GM06990 (cell line): ENCODE measurements around the gene AP1G1.

Experiments used
- DNase-seq: peaks from one replicate; pipeline ENCODE4 v3.0.0-alpha.2; 2011; ENCODE audit not compliant: insufficient read length; ENCODE audit errors: extremely low read depth
- H3K27me3 ChIP-seq: replicated peaks from 2 replicates; pipeline ENCODE4 v1.6.0; 2011; ENCODE audit warnings: low read length; ENCODE audit not compliant: control insufficient read depth, insufficient read depth
- H3K36me3 ChIP-seq: 2 replicates; pipeline ENCODE4 v1.5.1; 2011; ENCODE audit warnings: low read length; ENCODE audit not compliant: control insufficient read depth, insufficient read depth
- H3K4me3 ChIP-seq: replicated peaks from 2 replicates; pipeline ENCODE4 v1.5.1; 2011; ENCODE audit warnings: low read depth, mild to moderate bottlenecking, control low read depth, low read length
- CTCF ChIP-seq: IDR thresholded peaks from 2 replicates; pipeline ENCODE4 v1.5.1; 2011; ENCODE audit warnings: low read length, control low read depth, mild to moderate bottlenecking, inconsistent platforms; ENCODE audit not compliant: insufficient read depth, poor library complexity, severe bottlenecking

Gene AP1G1

DNA sequence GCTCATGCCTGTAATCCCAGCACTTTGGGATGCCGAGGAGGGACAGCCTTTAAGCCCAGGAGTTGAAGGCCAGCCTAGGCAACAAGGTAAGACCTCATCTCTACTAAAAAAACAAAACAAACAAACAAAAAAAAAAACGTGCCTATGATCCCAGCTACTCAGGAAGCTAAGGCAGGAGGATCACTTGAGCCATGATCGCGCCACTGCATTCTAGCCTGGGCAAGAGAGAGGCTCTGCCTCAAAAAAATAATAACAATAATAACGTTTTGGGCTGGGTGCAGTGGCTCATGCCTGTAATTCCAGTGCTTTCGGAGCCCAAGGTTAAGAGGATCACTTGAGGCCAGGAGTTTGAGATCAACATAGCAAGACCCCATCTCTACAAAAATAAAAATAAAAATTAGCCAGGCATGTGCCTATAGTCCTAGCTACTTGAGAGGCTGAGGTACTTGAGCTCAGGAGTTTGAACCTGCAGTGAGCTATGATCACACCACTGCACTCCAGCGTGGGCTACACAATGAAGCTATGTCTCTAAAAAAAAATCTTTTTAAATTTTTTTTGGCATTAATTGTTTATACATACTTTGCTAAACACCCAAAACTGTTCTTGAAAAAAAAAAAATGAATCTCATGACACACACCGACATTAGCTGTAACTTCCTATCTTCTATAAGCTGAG, 87.4 kb downstream of the AP1G1 start:
- no peaks in the 10 kb centered on the region for H3K36me3 ChIP-seq
- H3K27me3 ChIP-seq = no peaks in the 10 kb centered on the region
- DNase-seq = no peak
- no peak overlapping the region for H3K4me3 ChIP-seq
- no peak for TF ChIP-seq CTCF

DNA sequence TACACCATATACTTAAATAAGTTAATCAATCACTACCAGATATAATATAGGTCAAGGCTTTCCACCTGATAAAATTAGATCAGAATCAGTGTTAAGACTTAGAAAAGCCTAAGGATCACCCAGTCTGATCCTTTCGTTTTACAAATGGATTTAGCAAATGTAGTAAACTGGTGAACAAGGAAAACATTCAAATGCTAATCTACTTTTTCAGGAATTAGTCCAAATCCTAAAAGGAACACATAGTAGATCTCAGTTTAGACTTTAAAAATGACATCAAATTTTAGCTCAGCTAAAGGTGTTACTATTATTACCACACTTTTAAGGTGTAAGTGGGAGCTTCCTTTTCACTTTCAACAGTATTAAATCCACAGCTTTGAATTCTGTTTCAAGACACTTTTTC, 96.1 kb downstream of the AP1G1 start:
- H3K27me3 ChIP-seq = no peaks in the 10 kb centered on the region
- no peak for DNase-seq
- TF ChIP-seq CTCF = no peak
- no peak overlapping the region for H3K4me3 ChIP-seq
- H3K36me3 ChIP-seq = no peaks in the 10 kb centered on the region; the same call in 1 of the 2 replicates

- no peaks in the 10 kb centered on the region; the same call in 1 of the 2 replicates for H3K36me3 ChIP-seq
- no peaks in the 10 kb centered on the region for H3K27me3 ChIP-seq
- H3K4me3 ChIP-seq = no peak overlapping the region
- no peak for DNase-seq
- no peak for TF ChIP-seq CTCF
Measured at GRCh38 chr16:71711789-71712188, 96.8 kb downstream of the AP1G1 start.

DNA sequence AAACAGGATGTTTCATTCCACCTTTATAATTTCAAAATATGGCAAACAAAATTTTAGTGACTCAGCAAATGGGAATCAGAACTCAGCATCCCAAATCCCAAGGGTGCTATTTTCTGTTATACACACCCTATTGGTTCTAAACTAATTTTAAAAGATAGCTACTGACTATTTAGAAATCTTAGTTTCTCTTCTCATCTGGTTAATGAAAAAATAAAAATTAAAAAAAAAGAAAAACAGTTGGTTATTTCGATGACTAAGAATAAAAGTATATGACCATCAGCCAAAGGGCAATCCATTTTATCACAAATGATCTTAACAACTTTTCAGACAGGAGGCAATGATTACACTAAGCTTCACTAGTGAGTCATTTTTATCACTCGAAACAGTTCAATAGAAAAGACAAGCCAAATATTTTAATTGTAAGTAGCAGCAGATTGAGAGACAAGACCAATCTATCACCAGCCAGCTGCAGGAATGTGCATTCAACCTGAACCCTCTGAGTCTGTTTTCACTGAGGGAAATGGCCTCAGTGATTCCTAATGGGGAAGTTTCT, 99.3 kb downstream of the AP1G1 start:
- Histone ChIP-seq H3K36me3 (no peaks in the 10 kb centered on the region; the same call in 1 of the 2 replicates), H3K4me3 (no peak overlapping the region), H3K27me3 (no peaks in the 10 kb centered on the region)
- no peak for TF ChIP-seq CTCF
- no peak for DNase-seq

DNA sequence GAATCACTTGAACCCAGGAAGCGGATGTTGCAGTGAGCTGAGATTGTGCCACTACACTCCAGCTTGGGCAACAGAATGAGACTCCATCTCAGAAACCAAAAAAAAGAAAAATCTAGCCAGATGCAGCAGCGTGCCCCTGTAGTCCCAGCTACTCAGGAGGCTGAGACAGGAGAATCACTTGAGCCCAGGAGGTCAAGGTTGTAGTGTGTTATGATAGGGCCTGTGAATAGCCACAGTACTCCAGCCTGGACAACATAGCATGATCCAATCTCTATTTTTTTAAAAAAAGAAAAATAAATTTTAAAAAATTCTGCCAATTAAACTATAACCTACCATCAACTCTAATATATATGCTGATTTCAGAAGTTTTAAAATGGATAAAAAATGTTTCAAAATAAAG, 99.9 kb downstream of the AP1G1 start:
- DNase-seq = no peak
- Histone ChIP-seq H3K27me3 (no peaks in the 10 kb centered on the region), H3K4me3 (no peak overlapping the region), H3K36me3 (no peaks in the 10 kb centered on the region; the same call in 1 of the 2 replicates)
- no peak for TF ChIP-seq CTCF
